ENCODE measurements around the gene WDFY3.

DNA sequence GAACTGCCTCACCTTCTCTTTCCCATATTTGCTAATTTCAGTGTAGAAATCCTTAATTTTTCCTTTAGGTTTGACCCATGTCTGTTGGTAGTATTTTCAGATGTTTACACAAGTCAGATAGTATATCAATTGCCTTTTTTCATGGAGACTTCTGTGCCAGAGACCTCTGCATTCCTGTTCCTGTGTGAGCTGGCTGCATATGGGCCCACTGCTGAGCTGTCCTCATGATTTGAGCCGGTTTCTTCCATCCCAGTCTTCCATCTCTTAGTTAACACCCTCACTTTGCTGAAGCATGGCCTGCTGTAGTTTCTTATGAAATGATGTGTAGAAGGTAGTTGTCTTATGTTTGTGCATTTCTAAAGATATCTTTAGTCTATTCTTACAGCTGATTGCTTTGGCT is 343.5 kb downstream of the WDFY3 start:
- TF ChIP-seq, protein P1, sequence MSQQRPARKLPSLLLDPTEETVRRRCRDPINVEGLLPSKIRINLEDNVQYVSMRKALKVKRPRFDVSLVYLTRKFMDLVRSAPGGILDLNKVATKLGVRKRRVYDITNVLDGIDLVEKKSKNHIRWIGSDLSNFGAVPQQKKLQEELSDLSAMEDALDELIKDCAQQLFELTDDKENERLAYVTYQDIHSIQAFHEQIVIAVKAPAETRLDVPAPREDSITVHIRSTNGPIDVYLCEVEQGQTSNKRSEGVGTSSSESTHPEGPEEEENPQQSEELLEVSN (IDR thresholded peaks at IDR 0.05; ENCODE audit: borderline replicate concordance, low read depth) = no peak
- TF ChIP-seq, protein P2, sequence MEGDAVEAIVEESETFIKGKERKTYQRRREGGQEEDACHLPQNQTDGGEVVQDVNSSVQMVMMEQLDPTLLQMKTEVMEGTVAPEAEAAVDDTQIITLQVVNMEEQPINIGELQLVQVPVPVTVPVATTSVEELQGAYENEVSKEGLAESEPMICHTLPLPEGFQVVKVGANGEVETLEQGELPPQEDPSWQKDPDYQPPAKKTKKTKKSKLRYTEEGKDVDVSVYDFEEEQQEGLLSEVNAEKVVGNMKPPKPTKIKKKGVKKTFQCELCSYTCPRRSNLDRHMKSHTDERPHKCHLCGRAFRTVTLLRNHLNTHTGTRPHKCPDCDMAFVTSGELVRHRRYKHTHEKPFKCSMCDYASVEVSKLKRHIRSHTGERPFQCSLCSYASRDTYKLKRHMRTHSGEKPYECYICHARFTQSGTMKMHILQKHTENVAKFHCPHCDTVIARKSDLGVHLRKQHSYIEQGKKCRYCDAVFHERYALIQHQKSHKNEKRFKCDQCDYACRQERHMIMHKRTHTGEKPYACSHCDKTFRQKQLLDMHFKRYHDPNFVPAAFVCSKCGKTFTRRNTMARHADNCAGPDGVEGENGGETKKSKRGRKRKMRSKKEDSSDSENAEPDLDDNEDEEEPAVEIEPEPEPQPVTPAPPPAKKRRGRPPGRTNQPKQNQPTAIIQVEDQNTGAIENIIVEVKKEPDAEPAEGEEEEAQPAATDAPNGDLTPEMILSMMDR (IDR thresholded peaks at IDR 0.05) = no peak
- TF ChIP-seq EP300 (IDR thresholded peaks at IDR 0.05) (no peak), POLR2A (IDR thresholded peaks at IDR 0.05; ENCODE audit: low read length) (no peak)
- TF ChIP-seq, protein P3, sequence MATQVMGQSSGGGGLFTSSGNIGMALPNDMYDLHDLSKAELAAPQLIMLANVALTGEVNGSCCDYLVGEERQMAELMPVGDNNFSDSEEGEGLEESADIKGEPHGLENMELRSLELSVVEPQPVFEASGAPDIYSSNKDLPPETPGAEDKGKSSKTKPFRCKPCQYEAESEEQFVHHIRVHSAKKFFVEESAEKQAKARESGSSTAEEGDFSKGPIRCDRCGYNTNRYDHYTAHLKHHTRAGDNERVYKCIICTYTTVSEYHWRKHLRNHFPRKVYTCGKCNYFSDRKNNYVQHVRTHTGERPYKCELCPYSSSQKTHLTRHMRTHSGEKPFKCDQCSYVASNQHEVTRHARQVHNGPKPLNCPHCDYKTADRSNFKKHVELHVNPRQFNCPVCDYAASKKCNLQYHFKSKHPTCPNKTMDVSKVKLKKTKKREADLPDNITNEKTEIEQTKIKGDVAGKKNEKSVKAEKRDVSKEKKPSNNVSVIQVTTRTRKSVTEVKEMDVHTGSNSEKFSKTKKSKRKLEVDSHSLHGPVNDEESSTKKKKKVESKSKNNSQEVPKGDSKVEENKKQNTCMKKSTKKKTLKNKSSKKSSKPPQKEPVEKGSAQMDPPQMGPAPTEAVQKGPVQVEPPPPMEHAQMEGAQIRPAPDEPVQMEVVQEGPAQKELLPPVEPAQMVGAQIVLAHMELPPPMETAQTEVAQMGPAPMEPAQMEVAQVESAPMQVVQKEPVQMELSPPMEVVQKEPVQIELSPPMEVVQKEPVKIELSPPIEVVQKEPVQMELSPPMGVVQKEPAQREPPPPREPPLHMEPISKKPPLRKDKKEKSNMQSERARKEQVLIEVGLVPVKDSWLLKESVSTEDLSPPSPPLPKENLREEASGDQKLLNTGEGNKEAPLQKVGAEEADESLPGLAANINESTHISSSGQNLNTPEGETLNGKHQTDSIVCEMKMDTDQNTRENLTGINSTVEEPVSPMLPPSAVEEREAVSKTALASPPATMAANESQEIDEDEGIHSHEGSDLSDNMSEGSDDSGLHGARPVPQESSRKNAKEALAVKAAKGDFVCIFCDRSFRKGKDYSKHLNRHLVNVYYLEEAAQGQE (IDR thresholded peaks at IDR 0.05) = no peak
